Measurements from ENCODE around the gene GALNT14. TPM values are rescaled to one million over a fixed set of nuclear protein-coding genes. Genes with fewer than 3 reads are reported as not detected.
A peak's percentile ranks its signal among the peaks of the same experiment; 100 is the strongest.

The GALNT14 gene
- total and polyA plus RNA-seq, 10 of the 15 experiments (the other 5 are each of a cell fraction or from before 2014, with no cell fraction given) = 3.7 to 17.8 (median 6.0) TPM

DNA sequence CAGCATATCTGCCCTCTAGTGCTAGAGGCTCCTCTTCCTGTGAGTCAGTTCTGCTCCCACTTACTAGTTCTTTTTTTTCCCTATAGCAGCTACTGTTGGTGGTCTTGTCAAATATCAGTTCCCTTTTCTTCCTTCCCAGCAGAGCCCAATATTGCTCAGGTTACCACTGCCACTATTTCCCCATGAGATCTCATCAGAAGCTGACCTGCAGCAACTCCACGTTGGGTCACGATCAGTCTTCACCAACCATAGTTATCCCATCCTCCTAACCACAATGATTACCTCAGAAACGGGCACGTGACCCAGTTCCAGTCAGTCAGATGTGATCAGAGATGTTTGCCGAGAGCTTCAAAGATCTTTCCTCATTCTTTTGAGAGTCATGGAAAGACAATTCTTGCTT lies 271.3 kb downstream of the GALNT14 start:
- no peaks in the 10 kb centered on the region for H3K36me3 ChIP-seq (ENCODE audit: control insufficient read depth in 2 of 2, insufficient read depth in 2 of 2, low read length in 1 of 2)
- no peak overlapping the region for H2AFZ ChIP-seq (ENCODE audit: control insufficient read depth, low read depth, low read length)
- H3K27me3 ChIP-seq (replicated peaks in 1 of 2; ENCODE audit: control insufficient read depth in 2 of 2, insufficient read depth in 2 of 2, low read length in 1 of 2) = no peaks in the 10 kb centered on the region
- H3K4me1 ChIP-seq (ENCODE audit: control insufficient read depth, insufficient read depth, low read length) = peaks cover 14% of the 10 kb centered on the region
- WGBS (ENCODE audit: insufficient coverage, insufficient replicate concordance, low lambda C conversion rate, missing lambda C conversion rate) = 4% methylated on average over 5 of the region's 5 CpGs
- no peak for FAIRE-seq
- ChIA-PET SMC1A (ENCODE audit: uncharacterized antibody, unreplicated experiment) (interaction anchor here (1.6 to 2.5 kb wide), 2 partner anchors 303 to 465 kb away, joined by 3 to 10 read pairs; no protein-coding TSS in a partner anchor), RAD21 (ENCODE audit: unreplicated experiment) (no interaction called here), POLR2A (no interaction called here), CTCF (interaction anchor here (7.3 to 8.5 kb wide), 2 partner anchors 304 to 468 kb away, joined by 89 to 99 read pairs; no protein-coding TSS in a partner anchor)
- no TSS peak for BruUV-seq (replicated peaks)
- H3K79me2 ChIP-seq (ENCODE audit: control insufficient read depth, insufficient read depth, low read length) = no peaks in the 10 kb centered on the region
- H3K4me2 ChIP-seq (ENCODE audit: control insufficient read depth, insufficient read depth) = peak overlapping the region; percentile 50; the same call in 1 of the 2 replicates
- H3K4me3 ChIP-seq = no peak overlapping the region
- no peaks in the 10 kb centered on the region for H3K9me3 ChIP-seq (replicated peaks; ENCODE audit: control insufficient read depth, insufficient read depth, low read length)
- H4K20me1 ChIP-seq (ENCODE audit: control insufficient read depth, insufficient read depth) = no peaks in the 10 kb centered on the region
- no peak overlapping the region for H3K9ac ChIP-seq (ENCODE audit: control insufficient read depth, insufficient read depth, low read length)
- intact Hi-C loops (cut with micrococcal nuclease; ENCODE audit: unreplicated experiment) (loop anchor here (10.0 kb wide), 1 partner anchor 702 kb away; no protein-coding TSS in a partner anchor), in situ Hi-C loops (cut with MboI) (loop anchor here (10.0 kb wide), 1 partner anchor 298 kb away; no protein-coding TSS in a partner anchor)
- no peak for DNase-seq (ENCODE audit: low read depth, low spot score)
- H3K27ac ChIP-seq (ENCODE audit: control insufficient read depth, insufficient read depth) = no peak overlapping the region
- TF ChIP-seq, protein P1, sequence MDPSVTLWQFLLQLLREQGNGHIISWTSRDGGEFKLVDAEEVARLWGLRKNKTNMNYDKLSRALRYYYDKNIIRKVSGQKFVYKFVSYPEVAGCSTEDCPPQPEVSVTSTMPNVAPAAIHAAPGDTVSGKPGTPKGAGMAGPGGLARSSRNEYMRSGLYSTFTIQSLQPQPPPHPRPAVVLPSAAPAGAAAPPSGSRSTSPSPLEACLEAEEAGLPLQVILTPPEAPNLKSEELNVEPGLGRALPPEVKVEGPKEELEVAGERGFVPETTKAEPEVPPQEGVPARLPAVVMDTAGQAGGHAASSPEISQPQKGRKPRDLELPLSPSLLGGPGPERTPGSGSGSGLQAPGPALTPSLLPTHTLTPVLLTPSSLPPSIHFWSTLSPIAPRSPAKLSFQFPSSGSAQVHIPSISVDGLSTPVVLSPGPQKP (IDR thresholded peaks at IDR 0.05; ENCODE audit: low read depth, low read length) = no peak
- TF ChIP-seq, protein P2, sequence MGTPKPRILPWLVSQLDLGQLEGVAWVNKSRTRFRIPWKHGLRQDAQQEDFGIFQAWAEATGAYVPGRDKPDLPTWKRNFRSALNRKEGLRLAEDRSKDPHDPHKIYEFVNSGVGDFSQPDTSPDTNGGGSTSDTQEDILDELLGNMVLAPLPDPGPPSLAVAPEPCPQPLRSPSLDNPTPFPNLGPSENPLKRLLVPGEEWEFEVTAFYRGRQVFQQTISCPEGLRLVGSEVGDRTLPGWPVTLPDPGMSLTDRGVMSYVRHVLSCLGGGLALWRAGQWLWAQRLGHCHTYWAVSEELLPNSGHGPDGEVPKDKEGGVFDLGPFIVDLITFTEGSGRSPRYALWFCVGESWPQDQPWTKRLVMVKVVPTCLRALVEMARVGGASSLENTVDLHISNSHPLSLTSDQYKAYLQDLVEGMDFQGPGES (IDR thresholded peaks at IDR 0.05) = no peak
- peak in 1 of 2 experiments; percentile 52; a peak in 2 of 4 replicates for TF ChIP-seq BHLHE40 (IDR thresholded peaks at IDR 0.05; ENCODE audit: borderline replicate concordance in 1 of 2, low read depth in 2 of 2, low read length in 1 of 2)
- peak; percentile 26; the same call in 1 of the 2 replicates for TF ChIP-seq RUNX3 (IDR thresholded peaks at IDR 0.05; ENCODE audit: low read length)
- TF ChIP-seq, protein P3, sequence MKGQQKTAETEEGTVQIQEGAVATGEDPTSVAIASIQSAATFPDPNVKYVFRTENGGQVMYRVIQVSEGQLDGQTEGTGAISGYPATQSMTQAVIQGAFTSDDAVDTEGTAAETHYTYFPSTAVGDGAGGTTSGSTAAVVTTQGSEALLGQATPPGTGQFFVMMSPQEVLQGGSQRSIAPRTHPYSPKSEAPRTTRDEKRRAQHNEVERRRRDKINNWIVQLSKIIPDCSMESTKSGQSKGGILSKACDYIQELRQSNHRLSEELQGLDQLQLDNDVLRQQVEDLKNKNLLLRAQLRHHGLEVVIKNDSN (IDR thresholded peaks at IDR 0.05; ENCODE audit: borderline replicate concordance, extremely low read length, insufficient read depth, low read depth, low read length) = peak; percentile 31
- peak; percentile 49; the same call in 1 of the 2 replicates for TF ChIP-seq SPI1 (IDR thresholded peaks at IDR 0.05; ENCODE audit: borderline replicate concordance, insufficient read depth, low read depth, low read length)
- 0 out of 2 replicates have a peak, but pooled peaks have one; percentile 29 for TF ChIP-seq RAD51 (IDR thresholded peaks at IDR 0.05)
- ATAC-seq = peak; percentile 54
